IPS-18a (cell line): Measurements from ENCODE around the gene RAB7B.

ENCODE experiments used
- H3K27ac ChIP-seq: one replicate; pipeline ENCODE4 v1.5.1; 2013; ENCODE audit warnings: low read length
- H3K27me3 ChIP-seq: one replicate; pipeline ENCODE4 v1.6.1; 2013; ENCODE audit warnings: mild to moderate bottlenecking, low read length; ENCODE audit not compliant: control insufficient read depth, insufficient read depth
- H3K36me3 ChIP-seq: one replicate; pipeline ENCODE4 v1.6.1; 2013; ENCODE audit warnings: low read depth, low read length; ENCODE audit not compliant: control insufficient read depth
- H3K4me1 ChIP-seq: one replicate; pipeline ENCODE4 v1.6.1; 2013; ENCODE audit warnings: low read depth, low read length; ENCODE audit not compliant: control insufficient read depth
- H3K4me3 ChIP-seq: one replicate; pipeline ENCODE4 v1.5.1; 2013; ENCODE audit warnings: low read length
- H3K9ac ChIP-seq: one replicate; pipeline ENCODE4 v1.6.1; 2013; ENCODE audit warnings: mild to moderate bottlenecking, low read length, moderate library complexity
- H3K9me3 ChIP-seq: one replicate; pipeline ENCODE4 v1.6.1; 2013; ENCODE audit warnings: low read depth, low read length; ENCODE audit not compliant: control insufficient read depth

Gene RAB7B

GRCh38 chr1:205950826-205951549 lies 52.2 kb downstream of the RAB7B start:
- no peak overlapping the region for H3K4me3 ChIP-seq

GRCh38 chr1:205950280-205950679 lies 52.9 kb downstream of the RAB7B start:
- H3K36me3 ChIP-seq: no peaks in the 10 kb centered on the region
- H3K27ac ChIP-seq: no peak overlapping the region
- H3K9me3 ChIP-seq: no peaks in the 10 kb centered on the region
- H3K4me1 ChIP-seq: peaks cover 10% of the 10 kb centered on the region
- H3K27me3 ChIP-seq: no peaks in the 10 kb centered on the region
- H3K4me3 ChIP-seq: no peak overlapping the region
- no peak overlapping the region for H3K9ac ChIP-seq

More at GRCh38 chr1:205950826-205951549, 52.2 kb downstream of the RAB7B start:
- H3K36me3 ChIP-seq: no peaks in the 10 kb centered on the region
- H3K9ac ChIP-seq: no peak overlapping the region
- no peaks in the 10 kb centered on the region for H3K9me3 ChIP-seq
- no peak overlapping the region for H3K27ac ChIP-seq
- no peaks in the 10 kb centered on the region for H3K27me3 ChIP-seq
- H3K4me1 ChIP-seq: peaks cover 10% of the 10 kb centered on the region

- Histone ChIP-seq H3K27ac (no peak overlapping the region), H3K4me1 (peaks cover 10% of the 10 kb centered on the region), H3K4me3 (no peak overlapping the region), H3K9me3 (no peaks in the 10 kb centered on the region), H3K27me3 (no peaks in the 10 kb centered on the region), H3K36me3 (no peaks in the 10 kb centered on the region), H3K9ac (no peak overlapping the region)
These were observed 53.4 kb downstream of the RAB7B start for GRCh38 chr1:205949753-205950152.

DNA sequence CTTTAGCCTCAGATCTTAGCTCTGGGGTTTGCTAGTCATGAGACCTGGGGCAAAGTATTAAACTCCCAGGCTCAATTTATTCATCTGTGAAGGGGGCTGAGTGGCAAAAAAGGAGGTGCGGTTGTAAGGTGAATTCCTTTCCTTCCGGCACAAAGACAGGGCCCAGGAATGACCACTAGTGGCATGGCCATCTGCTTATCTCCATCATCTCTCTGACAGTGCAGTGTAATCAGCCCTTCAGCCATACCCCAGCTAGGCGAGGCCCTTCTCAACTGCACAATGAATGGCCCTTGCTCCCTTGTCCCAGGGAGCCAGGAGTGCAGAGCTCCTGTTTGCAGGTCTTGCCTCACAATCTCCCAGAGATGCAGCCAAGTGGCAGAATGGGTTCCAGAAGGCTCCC lies 54.3 kb downstream of the RAB7B start:
- no peak overlapping the region for H3K27ac ChIP-seq

DNA sequence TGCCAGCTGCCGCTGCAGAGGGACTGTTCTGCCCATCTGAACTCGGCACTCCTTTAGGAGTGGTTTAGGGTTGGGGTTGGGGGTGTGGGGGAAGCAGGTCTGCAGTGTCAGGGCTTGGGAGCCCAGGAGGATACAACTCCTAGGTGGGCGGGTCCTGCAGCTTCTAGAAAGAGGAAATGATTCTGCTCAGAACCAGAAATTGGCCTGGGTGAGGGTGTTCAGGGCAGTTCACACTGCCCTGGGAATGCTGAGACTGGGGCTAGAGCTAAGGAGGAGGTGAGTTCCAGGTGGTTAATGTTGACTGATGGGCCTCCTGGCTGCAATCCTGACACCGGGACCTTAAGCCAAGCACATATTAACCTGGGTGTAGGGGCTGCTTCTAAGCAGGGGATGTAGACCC lies 55.2 kb downstream of the RAB7B start:
- no peak overlapping the region for H3K4me3 ChIP-seq
- H3K36me3 ChIP-seq: no peaks in the 10 kb centered on the region
- no peaks in the 10 kb centered on the region for H3K9me3 ChIP-seq
- H3K9ac ChIP-seq: no peak overlapping the region
- H3K4me1 ChIP-seq: no peaks in the 10 kb centered on the region
- no peak overlapping the region for H3K27ac ChIP-seq
- H3K27me3 ChIP-seq: no peaks in the 10 kb centered on the region

More for the DNA sequence above, 54.3 kb downstream of the RAB7B start:
- peaks cover 7% of the 10 kb centered on the region for H3K4me1 ChIP-seq
- no peak overlapping the region for H3K4me3 ChIP-seq
- H3K9me3 ChIP-seq: no peaks in the 10 kb centered on the region
- no peaks in the 10 kb centered on the region for H3K36me3 ChIP-seq
- H3K9ac ChIP-seq: no peak overlapping the region
- no peaks in the 10 kb centered on the region for H3K27me3 ChIP-seq

- no peak overlapping the region for H3K4me3 ChIP-seq
- no peaks in the 10 kb centered on the region for H3K27me3 ChIP-seq
- no peaks in the 10 kb centered on the region for H3K36me3 ChIP-seq
- no peak overlapping the region for H3K9ac ChIP-seq
- no peaks in the 10 kb centered on the region for H3K4me1 ChIP-seq
- H3K27ac ChIP-seq: no peak overlapping the region
- H3K9me3 ChIP-seq: no peaks in the 10 kb centered on the region
These were observed 56.2 kb downstream of the RAB7B start for GRCh38 chr1:205947024-205947423.

GRCh38 chr1:205945069-205945468 lies 58.1 kb downstream of the RAB7B start:
- H3K4me1 ChIP-seq: peaks cover 8% of the 10 kb centered on the region
- no peak overlapping the region for H3K4me3 ChIP-seq
- no peak overlapping the region for H3K27ac ChIP-seq
- H3K27me3 ChIP-seq: no peaks in the 10 kb centered on the region
- no peaks in the 10 kb centered on the region for H3K36me3 ChIP-seq
- H3K9me3 ChIP-seq: no peaks in the 10 kb centered on the region
- no peak overlapping the region for H3K9ac ChIP-seq

DNA sequence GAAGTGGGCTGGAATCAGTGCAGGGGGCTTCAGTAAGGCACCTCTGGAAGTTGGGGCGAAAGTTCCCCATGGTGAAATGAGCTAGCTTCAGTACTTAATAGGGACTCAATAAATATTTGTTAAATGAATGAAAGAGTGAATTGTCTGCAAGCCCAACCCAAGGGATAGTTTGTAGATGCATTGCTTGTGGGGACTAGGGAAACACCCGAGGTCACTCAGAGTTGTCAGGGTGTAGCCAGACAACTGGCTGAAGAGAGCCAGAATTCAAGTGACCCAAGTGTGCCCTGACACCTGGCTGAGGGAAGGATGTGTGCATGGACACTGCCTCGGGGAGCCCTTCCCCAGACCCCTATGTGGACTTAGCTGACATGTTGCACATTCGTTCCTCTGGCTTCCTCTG lies 58.7 kb downstream of the RAB7B start:
- H3K36me3 ChIP-seq: no peaks in the 10 kb centered on the region
- no peak overlapping the region for H3K4me3 ChIP-seq
- H3K9ac ChIP-seq: no peak overlapping the region
- H3K4me1 ChIP-seq: peaks cover 13% of the 10 kb centered on the region
- H3K9me3 ChIP-seq: no peaks in the 10 kb centered on the region
- H3K27ac ChIP-seq: no peak overlapping the region
- H3K27me3 ChIP-seq: no peaks in the 10 kb centered on the region

DNA sequence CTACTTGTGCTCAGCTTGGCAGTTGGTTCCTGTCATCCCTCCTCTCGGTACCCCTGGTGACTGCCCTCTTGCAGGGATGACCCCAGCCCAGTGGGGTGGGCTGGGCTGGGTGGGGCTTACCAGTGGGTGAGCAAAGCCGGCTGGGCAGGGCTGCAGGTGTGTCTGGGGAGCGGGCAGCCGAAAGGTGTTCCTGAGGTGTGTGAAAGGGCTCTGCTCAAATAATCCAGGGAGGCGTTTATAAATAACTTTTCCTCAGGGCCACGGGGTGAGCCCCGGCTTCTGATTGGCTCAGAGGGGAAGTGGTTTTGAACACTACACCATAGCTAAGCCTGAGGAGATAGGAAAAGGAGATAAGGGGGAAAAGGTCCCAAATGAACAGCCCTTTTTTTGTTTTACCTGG lies 60.0 kb downstream of the RAB7B start, which contains the start of gene SLC26A9:
Gene SLC26A9 (minus strand): TSS at position 212 of the 400 bp plus-strand sequence. CDS start 7,636 bp downstream, outside the sequence.
- H3K4me1 ChIP-seq: peaks cover 19% of the 10 kb centered on the region
- peaks cover 6% of the 10 kb centered on the region for H3K27me3 ChIP-seq
- H3K9me3 ChIP-seq: no peaks in the 10 kb centered on the region
- no peak within 1 kb of the TSS for H3K4me3 ChIP-seq
- H3K27ac ChIP-seq: no peak within 1 kb of the TSS
- no peaks in the 10 kb centered on the region for H3K36me3 ChIP-seq
- H3K9ac ChIP-seq: no peak within 1 kb of the TSS

DNA sequence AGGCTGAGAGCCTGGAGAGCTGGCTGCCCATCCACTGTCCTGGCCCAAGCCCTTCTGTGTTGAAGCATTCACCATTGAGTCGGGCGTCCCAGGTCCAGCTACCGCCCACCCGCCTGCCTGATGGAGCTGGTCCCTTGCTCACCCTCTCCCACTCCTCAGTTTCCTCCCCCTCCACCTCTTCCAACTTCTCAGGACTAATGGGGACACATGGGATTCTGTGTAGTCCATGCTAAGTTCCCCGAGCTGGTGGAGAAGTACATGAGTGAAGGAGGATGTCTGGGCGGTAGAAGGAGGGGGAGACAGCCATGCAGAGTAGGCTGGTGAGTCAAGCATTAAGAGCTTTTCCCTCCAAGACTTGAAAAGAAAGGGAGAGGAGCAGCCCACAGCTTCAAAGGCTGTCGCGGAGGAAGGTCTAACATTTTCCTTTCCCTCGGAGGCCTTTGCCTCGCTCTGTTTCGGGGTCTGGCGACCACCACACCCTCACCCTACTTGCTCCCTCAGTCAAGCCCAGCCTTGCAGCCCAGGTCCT lies 60.5 kb downstream of the RAB7B start:
- Histone ChIP-seq H3K4me3 (no peak overlapping the region), H3K27me3 (peaks cover 6% of the 10 kb centered on the region), H3K9ac (no peak overlapping the region), H3K27ac (no peak overlapping the region), H3K36me3 (no peaks in the 10 kb centered on the region), H3K4me1 (peaks cover 19% of the 10 kb centered on the region), H3K9me3 (no peaks in the 10 kb centered on the region)

DNA sequence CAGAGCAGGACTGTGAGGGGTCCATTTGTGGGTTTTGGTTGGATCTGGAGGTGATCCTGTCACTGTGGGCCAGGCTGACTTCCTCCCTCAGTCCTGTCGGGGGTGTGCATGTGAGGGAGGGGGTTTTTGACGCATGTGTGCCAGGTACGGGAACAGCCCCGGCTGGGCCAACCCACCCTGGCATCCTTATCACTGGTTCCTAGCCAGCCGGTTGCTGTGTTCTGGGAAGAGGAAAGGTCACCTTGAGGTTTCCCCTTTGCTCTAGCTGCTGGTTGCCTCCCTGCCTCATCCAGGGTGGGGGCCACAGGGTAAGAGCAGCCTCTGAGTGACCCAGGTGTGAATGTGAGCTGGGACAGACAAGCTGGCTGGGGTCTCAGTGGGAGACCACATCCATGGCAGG lies 62.5 kb downstream of the RAB7B start:
- no peak overlapping the region for H3K4me3 ChIP-seq
- H3K27me3 ChIP-seq: peaks cover 6% of the 10 kb centered on the region
- H3K36me3 ChIP-seq: no peaks in the 10 kb centered on the region
- no peak overlapping the region for H3K27ac ChIP-seq
- H3K9ac ChIP-seq: no peak overlapping the region
- H3K4me1 ChIP-seq: peaks cover 19% of the 10 kb centered on the region
- H3K9me3 ChIP-seq: no peaks in the 10 kb centered on the region
